ENCODE measurements around the gene VWA5B1. TPM values are rescaled to one million over a fixed set of nuclear protein-coding genes. Genes with fewer than 3 reads are reported as not detected.

The VWA5B1 gene
- total and polyA plus RNA-seq, 2 donors (not counting 3 experiments of a cell fraction or from before 2014, with no cell fraction given), result not detected

DNA sequence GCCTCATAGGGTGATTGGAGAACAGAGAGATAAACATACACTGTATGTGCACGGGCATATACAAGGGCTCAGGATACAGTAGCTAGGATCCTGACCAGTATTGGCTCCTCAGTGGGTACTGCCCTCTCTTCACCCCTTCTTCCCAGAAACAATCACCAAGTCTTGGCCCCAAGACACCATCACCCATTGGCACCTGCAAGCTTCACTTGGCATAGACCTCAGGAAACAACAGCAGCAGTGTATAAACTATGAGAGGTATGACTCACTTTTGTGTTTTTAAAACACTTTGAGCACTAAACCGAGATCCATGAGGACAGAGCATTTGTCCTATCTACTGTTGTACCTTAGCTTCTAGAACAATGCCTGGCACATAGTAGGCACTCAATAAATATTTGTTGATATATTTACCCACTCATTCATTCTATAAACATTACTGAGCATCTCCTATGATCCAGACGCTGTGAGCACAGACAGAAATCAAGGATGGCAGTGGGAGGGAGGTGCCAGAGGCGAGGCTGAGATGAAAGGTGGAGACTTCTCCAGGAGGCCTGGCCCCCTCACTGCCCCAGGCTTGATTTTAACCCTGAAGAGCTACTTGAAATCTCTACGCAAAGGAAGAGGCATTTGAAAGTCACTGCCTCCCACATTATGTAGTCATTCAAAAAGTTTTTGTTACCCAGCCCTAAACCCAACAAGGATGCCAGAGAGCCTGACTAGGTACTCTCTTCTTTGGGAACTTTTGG, 100.1 kb downstream of the VWA5B1 start:
- no peaks in the 10 kb centered on the region for H3K4me1 ChIP-seq (ENCODE audit: control insufficient read depth, extremely low read depth, insufficient read depth, low read length)
- H4K20me1 ChIP-seq (replicated peaks; ENCODE audit: control insufficient read depth, extremely low read depth, insufficient read depth, low read length), result no peaks in the 10 kb centered on the region
- DNase-seq (ENCODE audit: low read depth, low spot score) (peak; percentile 58), FAIRE-seq (no peak)
- no TSS peak for BruUV-seq (replicated peaks)
- CTCF ChIA-PET, result interaction anchor here (0.6 kb wide), 1 partner anchor 1549 kb away, joined by 4 read pairs; no protein-coding TSS in a partner anchor
- dilution Hi-C loops (cut with MboI; ENCODE audit: extremely low pct_ligation_motif_present, low sequenced_read_pairs), result no loop called here
- H2AFZ ChIP-seq (ENCODE audit: low read depth, low read length), result no peak overlapping the region
- TF ChIP-seq FOS (IDR thresholded peaks at IDR 0.05; ENCODE audit: borderline replicate concordance, insufficient read depth, low read length) (peak; percentile 35), JUN (IDR thresholded peaks at IDR 0.05; ENCODE audit: borderline replicate concordance, insufficient read depth, insufficient read length, low read depth) (no peak), POLR2AphosphoS5 (IDR thresholded peaks at IDR 0.05; ENCODE audit: insufficient read depth, low read depth, low read length) (no peak), MYC (IDR thresholded peaks at IDR 0.05; ENCODE audit: low read depth, low read length) (no peak)
- POLR2A ChIA-PET, result no interaction called here
- H3K27ac ChIP-seq (ENCODE audit: insufficient read depth, low read depth, low read length), result no peak overlapping the region
- no peaks in the 10 kb centered on the region for H3K9me3 ChIP-seq (replicated peaks; ENCODE audit: control insufficient read depth, insufficient read depth, low read length)
- no peaks in the 10 kb centered on the region for H3K9me1 ChIP-seq (replicated peaks; ENCODE audit: control insufficient read depth, extremely low read depth, insufficient read depth, low read length)
- H3K27me3 ChIP-seq (ENCODE audit: control insufficient read depth in 2 of 2, insufficient read depth in 2 of 2, low read length in 2 of 2), result peaks cover 0 to 3% of the 10 kb centered on the region in 2 experiments
- no peak overlapping the region for H3K4me2 ChIP-seq (ENCODE audit: insufficient read depth, low read length)
- no peak overlapping the region for H3K4me3 ChIP-seq (replicated peaks in 1 of 3; ENCODE audit: insufficient read depth in 1 of 3, low read depth in 1 of 3, low read length in 3 of 3)
- intact Hi-C loops (cut with micrococcal nuclease), result no loop called here
- H3K36me3 ChIP-seq (ENCODE audit: control insufficient read depth in 2 of 2, extremely low read depth in 1 of 2, insufficient read depth in 2 of 2, low read length in 2 of 2), result no peaks in the 10 kb centered on the region
- H3K9ac ChIP-seq (replicated peaks; ENCODE audit: extremely low read depth, insufficient read depth, low read length), result no peak overlapping the region
- H3K79me2 ChIP-seq (ENCODE audit: control insufficient read depth, insufficient read depth, low read length), result no peaks in the 10 kb centered on the region

DNA sequence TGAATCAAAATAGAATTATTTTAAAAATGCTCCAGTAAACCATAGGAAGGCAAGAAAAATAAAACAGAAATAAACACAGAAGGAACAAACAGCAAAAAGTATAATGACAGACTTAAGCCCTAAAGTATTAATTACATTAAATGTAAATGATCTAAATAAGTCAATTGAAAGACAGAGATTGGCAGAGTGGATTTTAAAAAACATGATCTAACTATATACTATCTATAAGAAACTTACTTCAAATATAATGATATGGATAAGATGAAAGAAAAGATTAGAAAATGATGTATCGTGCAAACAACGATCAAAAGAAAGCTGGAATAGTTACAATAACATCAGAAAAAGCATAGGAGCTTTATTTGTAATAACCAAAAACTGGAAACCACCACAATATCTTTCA, 104.6 kb downstream of the VWA5B1 start:
- Histone ChIP-seq H3K9ac (replicated peaks; ENCODE audit: extremely low read depth, insufficient read depth, low read length) (no peak overlapping the region), H2AFZ (ENCODE audit: low read depth, low read length) (no peak overlapping the region), H3K4me1 (ENCODE audit: control insufficient read depth, extremely low read depth, insufficient read depth, low read length) (no peaks in the 10 kb centered on the region), H3K9me1 (replicated peaks; ENCODE audit: control insufficient read depth, extremely low read depth, insufficient read depth, low read length) (no peaks in the 10 kb centered on the region), H3K27ac (ENCODE audit: insufficient read depth, low read depth, low read length) (no peak overlapping the region), H3K9me3 (replicated peaks; ENCODE audit: control insufficient read depth, insufficient read depth, low read length) (no peaks in the 10 kb centered on the region), H3K27me3 (ENCODE audit: control insufficient read depth in 2 of 2, insufficient read depth in 2 of 2, low read length in 2 of 2) (peaks cover 3% of the 10 kb centered on the region in 2 experiments), H3K4me2 (ENCODE audit: insufficient read depth, low read length) (no peak overlapping the region), H3K79me2 (ENCODE audit: control insufficient read depth, insufficient read depth, low read length) (no peaks in the 10 kb centered on the region), H3K4me3 (replicated peaks in 1 of 3; ENCODE audit: insufficient read depth in 1 of 3, low read depth in 1 of 3, low read length in 3 of 3) (no peak overlapping the region), H3K36me3 (ENCODE audit: control insufficient read depth in 2 of 2, extremely low read depth in 1 of 2, insufficient read depth in 2 of 2, low read length in 2 of 2) (no peaks in the 10 kb centered on the region), H4K20me1 (replicated peaks; ENCODE audit: control insufficient read depth, extremely low read depth, insufficient read depth, low read length) (no peaks in the 10 kb centered on the region)
- intact Hi-C loops (cut with micrococcal nuclease) (no loop called here), dilution Hi-C loops (cut with MboI; ENCODE audit: extremely low pct_ligation_motif_present, low sequenced_read_pairs) (no loop called here)
- TF ChIP-seq GATA2 (IDR thresholded peaks at IDR 0.05; ENCODE audit: insufficient read depth, insufficient read length, low read depth, low read length) (no peak), POLR2AphosphoS5 (IDR thresholded peaks at IDR 0.05; ENCODE audit: insufficient read depth, low read depth, low read length) (no peak), EZH2 (IDR thresholded peaks at IDR 0.05; ENCODE audit: borderline replicate concordance, low read depth, low read length, severe bottlenecking) (no peak), MYC (IDR thresholded peaks at IDR 0.05; ENCODE audit: low read depth, low read length) (no peak), POLR2A (IDR thresholded peaks at IDR 0.05; ENCODE audit: low read depth, low read length) (no peak), JUN (IDR thresholded peaks at IDR 0.05; ENCODE audit: borderline replicate concordance, insufficient read depth, insufficient read length, low read depth) (no peak), FOS (IDR thresholded peaks at IDR 0.05; ENCODE audit: borderline replicate concordance, insufficient read depth, low read length) (no peak)
- TF ChIP-seq, protein P1, sequence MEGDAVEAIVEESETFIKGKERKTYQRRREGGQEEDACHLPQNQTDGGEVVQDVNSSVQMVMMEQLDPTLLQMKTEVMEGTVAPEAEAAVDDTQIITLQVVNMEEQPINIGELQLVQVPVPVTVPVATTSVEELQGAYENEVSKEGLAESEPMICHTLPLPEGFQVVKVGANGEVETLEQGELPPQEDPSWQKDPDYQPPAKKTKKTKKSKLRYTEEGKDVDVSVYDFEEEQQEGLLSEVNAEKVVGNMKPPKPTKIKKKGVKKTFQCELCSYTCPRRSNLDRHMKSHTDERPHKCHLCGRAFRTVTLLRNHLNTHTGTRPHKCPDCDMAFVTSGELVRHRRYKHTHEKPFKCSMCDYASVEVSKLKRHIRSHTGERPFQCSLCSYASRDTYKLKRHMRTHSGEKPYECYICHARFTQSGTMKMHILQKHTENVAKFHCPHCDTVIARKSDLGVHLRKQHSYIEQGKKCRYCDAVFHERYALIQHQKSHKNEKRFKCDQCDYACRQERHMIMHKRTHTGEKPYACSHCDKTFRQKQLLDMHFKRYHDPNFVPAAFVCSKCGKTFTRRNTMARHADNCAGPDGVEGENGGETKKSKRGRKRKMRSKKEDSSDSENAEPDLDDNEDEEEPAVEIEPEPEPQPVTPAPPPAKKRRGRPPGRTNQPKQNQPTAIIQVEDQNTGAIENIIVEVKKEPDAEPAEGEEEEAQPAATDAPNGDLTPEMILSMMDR (IDR thresholded peaks at IDR 0.05; ENCODE audit: extremely low read depth in 1 of 2, insufficient read depth in 1 of 2, low read depth in 1 of 2, low read length in 2 of 2), result no peak
- TF ChIP-seq, protein P2, sequence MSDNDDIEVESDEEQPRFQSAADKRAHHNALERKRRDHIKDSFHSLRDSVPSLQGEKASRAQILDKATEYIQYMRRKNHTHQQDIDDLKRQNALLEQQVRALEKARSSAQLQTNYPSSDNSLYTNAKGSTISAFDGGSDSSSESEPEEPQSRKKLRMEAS (IDR thresholded peaks at IDR 0.05; ENCODE audit: insufficient read depth, insufficient read length), result no peak
- CTCF ChIA-PET, result interaction anchor here (1.2 kb wide), 1 partner anchor 18 kb away, joined by 5 read pairs; no protein-coding TSS in a partner anchor
- FAIRE-seq (no peak), DNase-seq (ENCODE audit: low read depth, low spot score) (no peak)
- POLR2A ChIA-PET, result no interaction called here
- no TSS peak for BruUV-seq (replicated peaks)
